ENCODE data around the gene MNX1. TPM values are rescaled to one million over a fixed set of nuclear protein-coding genes. Genes with fewer than 3 reads are reported as not detected.

Gene MNX1
- total RNA-seq, 4 donors from 2014 or later: 11.7 to 23.2 (median 13.1) TPM

DNA sequence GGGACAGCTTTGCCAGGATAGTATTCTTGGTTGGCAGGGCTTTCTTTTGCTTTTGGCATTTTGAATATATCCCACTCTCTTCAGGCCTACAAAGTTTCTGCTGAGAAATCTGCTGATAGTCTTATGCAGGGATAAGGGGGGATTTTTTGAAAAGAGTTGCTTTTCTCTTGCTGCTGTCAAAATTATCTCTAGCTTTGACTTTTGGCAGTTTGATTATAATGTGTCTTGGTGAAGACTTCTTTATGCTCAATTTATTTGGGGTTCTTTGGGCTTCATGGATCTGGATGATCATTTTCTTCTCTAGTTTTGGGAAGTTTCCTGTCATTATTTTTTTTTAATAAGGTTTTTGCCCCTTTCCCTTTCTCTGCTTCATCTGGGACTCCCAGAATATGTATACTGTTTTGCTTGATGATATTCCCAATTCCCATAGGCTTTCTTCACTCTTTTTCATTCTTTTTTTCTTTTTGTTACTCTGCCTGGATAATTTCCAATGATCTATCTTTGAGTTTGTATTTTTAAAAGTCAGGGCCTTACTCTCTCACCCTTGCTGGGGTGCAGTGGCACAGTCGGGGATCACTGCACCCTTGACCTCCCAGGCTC is 31.4 kb downstream of the MNX1 start:
- no peaks in the 10 kb centered on the region for H3K36me3 ChIP-seq
- H3K27me3 ChIP-seq: no peaks in the 10 kb centered on the region
- WGBS, 2 donors (ENCODE audit: low coverage in 1 of 2): 83 to 88% methylated on average over 1 of the region's 1 CpG
- no peaks in the 10 kb centered on the region for H3K9me3 ChIP-seq
- no peak for TF ChIP-seq POLR2AphosphoS5 (IDR thresholded peaks at IDR 0.05)
- no peak for TF ChIP-seq POLR2A (IDR thresholded peaks at IDR 0.05)
- TF ChIP-seq, protein P1, sequence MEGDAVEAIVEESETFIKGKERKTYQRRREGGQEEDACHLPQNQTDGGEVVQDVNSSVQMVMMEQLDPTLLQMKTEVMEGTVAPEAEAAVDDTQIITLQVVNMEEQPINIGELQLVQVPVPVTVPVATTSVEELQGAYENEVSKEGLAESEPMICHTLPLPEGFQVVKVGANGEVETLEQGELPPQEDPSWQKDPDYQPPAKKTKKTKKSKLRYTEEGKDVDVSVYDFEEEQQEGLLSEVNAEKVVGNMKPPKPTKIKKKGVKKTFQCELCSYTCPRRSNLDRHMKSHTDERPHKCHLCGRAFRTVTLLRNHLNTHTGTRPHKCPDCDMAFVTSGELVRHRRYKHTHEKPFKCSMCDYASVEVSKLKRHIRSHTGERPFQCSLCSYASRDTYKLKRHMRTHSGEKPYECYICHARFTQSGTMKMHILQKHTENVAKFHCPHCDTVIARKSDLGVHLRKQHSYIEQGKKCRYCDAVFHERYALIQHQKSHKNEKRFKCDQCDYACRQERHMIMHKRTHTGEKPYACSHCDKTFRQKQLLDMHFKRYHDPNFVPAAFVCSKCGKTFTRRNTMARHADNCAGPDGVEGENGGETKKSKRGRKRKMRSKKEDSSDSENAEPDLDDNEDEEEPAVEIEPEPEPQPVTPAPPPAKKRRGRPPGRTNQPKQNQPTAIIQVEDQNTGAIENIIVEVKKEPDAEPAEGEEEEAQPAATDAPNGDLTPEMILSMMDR (IDR thresholded peaks at IDR 0.05): no peak
- no peak for TF ChIP-seq EP300 (IDR thresholded peaks at IDR 0.05; ENCODE audit: low read depth)
- in situ Hi-C loops (cut with MboI; ENCODE audit: low pct_ligation_motif_present in 1 of 4, low pct_unique_long_range_greater_than_20kb in 1 of 4, low sequenced_read_pairs in 3 of 4): no loop called here
- no peak overlapping the region for H3K4me3 ChIP-seq
- intact Hi-C loops (cut with DNase I; ENCODE audit: low total_unique reads): no loop called here
- peaks cover 0 to 2% (median under 1%) of the 10 kb centered on the region in 4 donors for H3K4me1 ChIP-seq
- no peak for DNase-seq
- H3K27ac ChIP-seq: no peak overlapping the region

DNA sequence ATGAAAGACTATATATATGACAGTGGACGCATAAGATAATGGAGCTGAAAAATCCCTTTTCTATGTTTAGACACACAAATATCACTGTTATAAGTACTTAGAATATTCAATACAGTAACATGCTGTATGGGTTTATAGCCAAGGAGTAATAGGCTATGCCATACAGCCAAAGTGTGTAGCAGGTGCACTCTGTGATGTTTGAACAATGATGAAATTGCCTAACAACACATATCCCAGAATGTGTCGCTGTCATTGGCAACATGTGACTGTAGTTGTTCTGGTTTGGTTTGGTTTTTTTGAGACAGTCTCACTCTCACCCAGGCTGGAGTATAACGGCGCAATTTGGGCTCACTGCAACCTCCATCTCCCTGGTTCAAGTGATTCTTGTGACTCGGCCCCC is 34.8 kb downstream of the MNX1 start:
- H3K27me3 ChIP-seq: no peaks in the 10 kb centered on the region
- TF ChIP-seq, protein P1 (IDR thresholded peaks at IDR 0.05): no peak
- TF ChIP-seq POLR2A (IDR thresholded peaks at IDR 0.05) (no peak), POLR2AphosphoS5 (IDR thresholded peaks at IDR 0.05) (no peak), EP300 (IDR thresholded peaks at IDR 0.05; ENCODE audit: low read depth) (no peak)
- H3K27ac ChIP-seq: no peak overlapping the region
- DNase-seq: no peak
- H3K9me3 ChIP-seq: no peaks in the 10 kb centered on the region
- intact Hi-C loops (cut with DNase I; ENCODE audit: low total_unique reads) (no loop called here), in situ Hi-C loops (cut with MboI; ENCODE audit: low pct_ligation_motif_present in 1 of 4, low pct_unique_long_range_greater_than_20kb in 1 of 4, low sequenced_read_pairs in 3 of 4) (no loop called here)
- no peak overlapping the region for H3K4me3 ChIP-seq
- no peaks in the 10 kb centered on the region for H3K36me3 ChIP-seq
- no peaks in the 10 kb centered on the region for H3K4me1 ChIP-seq
- 79 to 100% methylated on average over 1 to 5 of the region's 5 CpGs for WGBS, 2 donors (ENCODE audit: low coverage in 1 of 2)

DNA sequence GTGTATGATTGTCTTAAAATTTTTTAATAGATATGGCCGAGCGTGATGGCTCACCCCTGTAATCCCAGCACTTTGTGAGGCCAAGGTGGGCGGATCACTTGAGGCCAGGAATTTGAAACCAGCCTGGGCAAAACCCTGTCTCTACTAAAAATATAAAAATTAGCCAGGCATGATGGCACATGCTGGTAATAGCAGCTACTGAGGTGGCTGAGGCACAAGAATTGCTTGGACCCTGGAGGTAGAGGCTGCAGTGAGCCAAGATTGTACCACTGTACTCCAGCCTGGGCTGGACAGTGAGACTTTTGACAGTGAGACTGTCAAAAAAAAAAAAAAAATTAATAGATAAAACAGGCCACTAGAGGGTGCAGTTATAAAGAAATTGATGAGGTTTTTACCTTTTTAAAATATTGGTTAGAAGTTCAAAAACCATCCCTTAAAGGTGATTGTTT is 40.5 kb downstream of the MNX1 start:
- 77% methylated on average over 3 of the region's 3 CpGs; no CpG with 5 or more reads in 1 of the 2 donors for WGBS, 2 donors (ENCODE audit: low coverage in 1 of 2)
- intact Hi-C loops (cut with DNase I; ENCODE audit: low total_unique reads) (loop anchor here (5.0 kb wide), 1 partner anchor 1112 kb away; no protein-coding TSS in a partner anchor), in situ Hi-C loops (cut with MboI; ENCODE audit: low pct_ligation_motif_present in 1 of 4, low pct_unique_long_range_greater_than_20kb in 1 of 4, low sequenced_read_pairs in 3 of 4) (loop anchor here in 3 of 4 donors (10.0 to 25.0 kb wide), 3 partner anchors 65 to 242 kb away; partner anchors contain the start of gene UBE3C (in 2 of the 3))
- Histone ChIP-seq H3K4me3 (no peak overlapping the region), H3K36me3 (peaks cover 0 to 14% (median 5%) of the 10 kb centered on the region in 4 donors), H3K4me1 (no peaks in the 10 kb centered on the region), H3K9me3 (no peaks in the 10 kb centered on the region), H3K27ac (no peak overlapping the region), H3K27me3 (no peaks in the 10 kb centered on the region)
- TF ChIP-seq POLR2A (IDR thresholded peaks at IDR 0.05) (no peak), EP300 (IDR thresholded peaks at IDR 0.05; ENCODE audit: low read depth) (no peak), POLR2AphosphoS5 (IDR thresholded peaks at IDR 0.05) (no peak)
- TF ChIP-seq, protein P1 (IDR thresholded peaks at IDR 0.05): peak; percentile 23 to 46 (median 41)
- DNase-seq: no peak

DNA sequence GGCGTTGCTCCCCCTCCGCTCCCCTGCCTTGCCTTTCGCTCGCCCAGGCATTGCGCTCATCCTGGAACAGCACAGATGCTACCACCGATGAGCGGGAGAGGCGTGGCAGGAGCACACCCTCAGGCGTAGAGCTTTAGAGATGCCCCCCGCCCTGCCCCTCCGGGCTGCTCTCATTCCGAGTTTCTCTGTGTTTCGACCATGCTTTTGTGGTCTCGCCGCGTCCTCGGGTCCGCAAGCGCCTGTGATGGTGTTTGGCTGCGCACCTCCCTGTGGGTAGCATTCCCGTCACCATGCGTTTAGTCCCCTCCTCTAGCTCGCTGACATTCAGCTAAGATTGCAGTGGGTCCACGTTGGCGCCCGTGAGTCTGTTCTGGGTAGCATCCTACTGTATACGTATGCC is 42.3 kb downstream of the MNX1 start:
- no peaks in the 10 kb centered on the region for H3K27me3 ChIP-seq
- H3K4me3 ChIP-seq: no peak overlapping the region
- 92 to 100% methylated on average over 5 to 27 of the region's 27 CpGs for WGBS, 2 donors (ENCODE audit: low coverage in 1 of 2)
- no peak overlapping the region for H3K27ac ChIP-seq
- H3K36me3 ChIP-seq: peaks cover 0 to 27% (median 10%) of the 10 kb centered on the region in 4 donors
- H3K4me1 ChIP-seq: no peaks in the 10 kb centered on the region
- no peaks in the 10 kb centered on the region for H3K9me3 ChIP-seq
- no peak for DNase-seq
- intact Hi-C loops (cut with DNase I; ENCODE audit: low total_unique reads): no loop called here
- TF ChIP-seq POLR2A (IDR thresholded peaks at IDR 0.05): no peak
- no peak for TF ChIP-seq EP300 (IDR thresholded peaks at IDR 0.05; ENCODE audit: low read depth)
- TF ChIP-seq POLR2AphosphoS5 (IDR thresholded peaks at IDR 0.05): no peak
- TF ChIP-seq, protein P1 (IDR thresholded peaks at IDR 0.05): no peak
- in situ Hi-C loops (cut with MboI; ENCODE audit: low pct_ligation_motif_present in 1 of 4, low pct_unique_long_range_greater_than_20kb in 1 of 4, low sequenced_read_pairs in 3 of 4): loop anchor here in 3 of 4 donors (10.0 to 25.0 kb wide), 3 partner anchors 63 to 244 kb away; partner anchors contain the start of gene UBE3C (in 2 of the 3)
